Ishikawa (cell line): ENCODE results near the gene CBLB.

Experiments used
- CREB1 ChIP-seq: IDR thresholded peaks from 2 replicates; pipeline ENCODE4 v1.6.1; 2012; ENCODE audit warnings: low read depth
- EGR1 ChIP-seq: IDR thresholded peaks from 2 replicates; pipeline ENCODE4 v1.6.1; 2012
- EP300 ChIP-seq: IDR thresholded peaks from 2 replicates; pipeline ENCODE4 v1.6.1; 2012; ENCODE audit warnings: borderline replicate concordance
- FOXM1 ChIP-seq: IDR thresholded peaks from 2 replicates; pipeline ENCODE4 v1.6.1; 2012; ENCODE audit warnings: low read depth, borderline replicate concordance
- RAD21 ChIP-seq: IDR thresholded peaks from 2 replicates; pipeline ENCODE4 v1.6.1; 2012; ENCODE audit warnings: low read depth
- REST ChIP-seq: IDR thresholded peaks from 2 replicates; pipeline ENCODE4 v1.6.1; 2012; ENCODE audit warnings: low read depth, mild to moderate bottlenecking
- TAF1 ChIP-seq: IDR thresholded peaks from 2 replicates; pipeline ENCODE4 v1.6.1; 2012; ENCODE audit warnings: low read depth, mild to moderate bottlenecking
- TEAD4 ChIP-seq: IDR thresholded peaks from 2 replicates; pipeline ENCODE4 v1.6.1; 2012
- USF1 ChIP-seq: IDR thresholded peaks from 2 replicates; pipeline ENCODE4 v1.6.1; 2012
- YY1 ChIP-seq: IDR thresholded peaks from 2 replicates; pipeline ENCODE4 v1.6.1; 2012; ENCODE audit warnings: low read depth
- ZBTB7A ChIP-seq: IDR thresholded peaks from 2 replicates; pipeline ENCODE4 v1.6.1; 2012; ENCODE audit warnings: low read depth
- TF ChIP-seq, protein P1 (sequence below): IDR thresholded peaks from 2 replicates; pipeline ENCODE4 v1.6.1; 2012

GRCh38 chr3:105880681-105881290 is 12.0 kb upstream of the CBLB start:
- TF ChIP-seq YY1 (no peak), TAF1 (no peak), EP300 (no peak), RAD21 (no peak), FOXM1 (no peak), REST (no peak), USF1 (no peak), CREB1 (no peak), ZBTB7A (no peak), TEAD4 (no peak), EGR1 (no peak)
- TF ChIP-seq, protein P1, sequence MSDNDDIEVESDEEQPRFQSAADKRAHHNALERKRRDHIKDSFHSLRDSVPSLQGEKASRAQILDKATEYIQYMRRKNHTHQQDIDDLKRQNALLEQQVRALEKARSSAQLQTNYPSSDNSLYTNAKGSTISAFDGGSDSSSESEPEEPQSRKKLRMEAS: no peak
